ENCODE results near the gene STAT4.

DNA sequence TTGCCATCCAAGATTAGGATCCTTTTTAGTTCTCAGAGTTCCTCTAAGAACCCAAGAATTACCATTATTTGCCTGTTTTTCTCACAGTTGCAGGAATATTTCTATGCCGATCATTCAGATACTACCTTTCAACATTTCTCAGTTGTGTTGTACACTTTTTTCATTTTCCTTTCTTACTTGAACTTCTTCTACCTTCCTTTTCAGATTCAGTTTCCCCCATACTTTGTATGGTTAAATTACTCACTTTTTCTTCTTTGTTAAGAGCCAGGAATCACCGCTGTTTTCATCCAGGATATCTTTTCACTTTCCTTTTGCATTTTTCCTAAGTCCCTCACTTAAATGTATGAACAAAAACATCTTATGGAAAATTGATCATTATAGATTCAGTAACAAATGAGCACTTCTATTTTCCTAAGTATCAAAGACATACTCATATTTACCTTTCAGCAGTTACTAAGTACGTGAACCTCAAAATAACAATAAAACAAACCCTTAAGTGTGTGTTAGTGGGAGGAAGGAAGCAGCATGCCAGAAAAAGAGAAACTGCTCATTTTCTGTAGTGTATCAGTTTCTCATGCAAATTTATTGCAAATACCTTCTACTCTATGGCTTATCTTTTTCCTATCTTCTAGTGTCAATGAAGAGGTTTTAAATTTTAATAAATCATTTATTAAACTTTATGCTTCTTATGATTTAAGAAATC, 72.5 kb downstream of the STAT4 start:
- no peak for TF ChIP-seq EZH2 (IDR thresholded peaks at IDR 0.05; ENCODE audit: borderline replicate concordance, low read length)
- no peak for TF ChIP-seq CTCF (conservative IDR thresholded peaks at IDR 0.05 in 1 of 2, IDR thresholded peaks at IDR 0.05 in 1 of 2; ENCODE audit: extremely low read depth in 1 of 2, insufficient read depth in 1 of 2, low read depth in 1 of 2, low read length in 2 of 2)

All from mammary epithelial cell (primary cell).